GOT3 (cell line): ENCODE measurements around the gene SHTN1.

Experiments used
- DNase-seq: peaks from one replicate; lab custom pipeline; 2025; ENCODE audit warnings: mixed read lengths; lab: John Stamatoyannopoulos, UW

SHTN1 gene

DNA sequence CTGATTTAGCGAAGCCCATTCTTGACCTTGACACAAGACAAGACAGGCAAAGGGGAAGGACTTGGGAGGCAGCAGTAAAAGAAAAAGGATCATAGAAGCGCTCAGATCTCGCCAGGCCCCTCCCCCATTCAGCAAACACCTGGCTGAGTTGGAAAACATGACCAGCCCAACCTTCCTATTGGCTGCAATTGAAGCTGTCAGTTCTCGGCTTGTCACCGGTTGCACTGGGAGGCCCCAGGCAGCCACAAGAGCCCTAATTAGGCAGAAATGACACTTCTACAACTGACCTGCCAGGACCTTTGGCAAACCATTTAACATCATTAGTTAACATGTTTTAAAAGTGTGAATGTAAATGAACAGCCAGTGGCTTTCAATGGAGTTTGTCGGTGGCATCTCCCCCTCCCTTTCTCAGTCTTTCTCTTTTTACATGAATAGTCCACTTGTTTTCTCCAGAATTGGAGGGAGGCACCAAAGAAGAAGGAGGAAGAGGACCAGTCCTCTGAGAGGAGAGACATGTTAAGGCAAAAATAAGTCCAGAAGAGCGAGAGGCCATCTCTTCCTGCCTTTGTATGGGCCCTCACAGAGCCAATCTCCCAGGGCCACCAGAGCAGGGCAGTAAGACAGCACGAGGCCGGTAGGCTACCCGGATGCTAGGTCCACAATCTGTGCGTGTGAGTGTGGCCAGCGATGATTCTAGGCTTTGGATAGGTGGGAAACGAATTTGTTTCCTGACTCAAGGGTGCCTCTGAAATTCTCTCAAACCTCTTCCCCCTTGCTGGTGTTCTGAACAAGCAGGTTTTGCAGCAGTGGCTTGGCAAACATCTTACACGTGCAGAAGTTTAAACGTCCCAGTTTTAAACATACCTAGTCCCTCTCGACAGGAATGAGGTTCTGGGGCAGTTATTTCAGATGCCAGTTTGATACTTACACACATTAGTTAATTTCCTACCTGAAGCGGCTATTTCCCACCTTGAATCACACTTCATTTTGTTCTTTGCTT, 170.7 kb downstream of the SHTN1 start:
- DNase-seq = no peak

DNA sequence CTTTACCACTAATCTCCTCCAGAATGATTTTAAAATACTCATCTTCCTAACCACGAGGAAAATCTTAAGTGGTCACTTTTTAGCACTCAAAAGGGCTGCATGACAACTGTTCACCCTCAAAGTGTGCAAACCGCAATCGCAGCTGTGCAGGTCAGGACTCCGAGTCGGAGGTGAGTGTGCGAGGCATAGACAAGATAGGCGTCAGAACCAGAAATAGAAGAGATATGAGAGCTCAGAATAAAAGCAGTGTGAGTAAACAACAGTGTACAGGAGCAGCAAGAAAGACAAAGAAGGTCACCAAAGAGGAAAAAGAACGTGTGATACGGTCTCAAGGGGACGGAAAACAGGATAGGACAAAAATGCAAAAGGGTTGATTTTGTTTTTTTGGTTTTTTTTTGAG, 173.2 kb downstream of the SHTN1 start:
- no peak for DNase-seq
